HepG2 (cell line): ENCODE measurements around the gene ERP44. TPM values are rescaled to one million over a fixed set of nuclear protein-coding genes. Genes with fewer than 3 reads are reported as not detected.

ENCODE experiments used
- ATAC-seq: fragments of 200-7000 bp; cut with Tn5 transposase; 3 replicates; pipeline ENCODE4 v1.9.1; 2020; ENCODE audit warnings: mild to moderate bottlenecking, moderate library complexity
- BruUV-seq: library from RNA; stranded (reverse); fragments of 400-500 nt; replicated peaks from 2 replicates; lab custom pipeline; 2021; lab: Mats Ljungman, UMichigan
- CTCF ChIA-PET: fragments of 300-600 bp; formaldehyde crosslinking; extraction: SDS; loops from one replicate; lab custom pipeline; 2021; ENCODE audit warnings: low total read pairs, inconsistent platforms, low intra/inter-chr PET ratio; lab: Yijun Ruan, JAX
- POLR2A ChIA-PET: fragments of 350-600 bp; sonication (Branson Sonifier 250); formaldehyde crosslinking; loops from one replicate; lab custom pipeline; 2020; ENCODE audit warnings: antibody characterized with exemption, inconsistent platforms; lab: Yijun Ruan, JAX
- DNase-seq: peaks from one replicate; pipeline ENCODE4 v3.0.0-alpha.2; 2015; ENCODE audit warnings: low spot score
- FAIRE-seq: peaks from 3 replicates; lab custom pipeline; 2011; peaks lifted over from hg19 to GRCh38; lab: Jason Lieb, UNC
- H2AFZ ChIP-seq: one replicate; pipeline ENCODE4 v1.6.1; 2011; ENCODE audit warnings: low read length, inconsistent platforms
- H3K27ac ChIP-seq: fragments of 300-600 bp; 3 replicates; pipeline ENCODE4 v1.8.0; 2011; ENCODE audit warnings: mixed run types, mild to moderate bottlenecking, mixed read lengths, low read length, inconsistent platforms; ENCODE audit not compliant: insufficient read depth; ENCODE audit errors: extremely low read length
- H3K27me3 ChIP-seq, 2 experiments: fragments of 200-600 bp in 1 of 2; 2 replicates in 1 of 2; 3 replicates in 1 of 2; pipeline versions ENCODE4 v1.6.0 to v1.8.0; 2011; ENCODE audit warnings: low read length in 2 of 2, mild to moderate bottlenecking in 2 of 2, moderate library complexity in 2 of 2, inconsistent platforms in 1 of 2; ENCODE audit not compliant: insufficient read depth in 2 of 2, control insufficient read depth in 1 of 2
- H3K36me3 ChIP-seq, 2 experiments: fragments of 200-600 bp in 1 of 2; replicated peaks in 1 of 2; 2 replicates in 1 of 2; 3 replicates in 1 of 2; pipeline versions ENCODE4 v1.5.1 to v1.8.0; 2011; ENCODE audit warnings: low read length in 2 of 2, inconsistent platforms in 1 of 2; ENCODE audit not compliant: insufficient read depth in 2 of 2, control insufficient read depth in 1 of 2
- H3K4me1 ChIP-seq: 2 replicates; pipeline ENCODE4 v1.5.1; 2012; ENCODE audit warnings: low read length, inconsistent platforms; ENCODE audit not compliant: insufficient read depth
- H3K4me2 ChIP-seq: 2 replicates; pipeline ENCODE4 v1.6.0; 2011; ENCODE audit warnings: low read depth, low read length, inconsistent platforms
- H3K4me3 ChIP-seq, 3 experiments: fragments of 200-600 bp in 1 of 3; sonication (generic), shearing (Covaris generic) in 1 of 3; replicated peaks in 1 of 3; 2 replicates each; pipeline ENCODE4 v1.5.1; 2011 to 2016; ENCODE audit warnings: low read length in 3 of 3, inconsistent platforms in 2 of 3, low read depth in 2 of 3, mild to moderate bottlenecking in 2 of 3, control low read depth in 1 of 3, mixed read lengths in 1 of 3; ENCODE audit not compliant: insufficient read depth in 1 of 3
- H3K79me2 ChIP-seq: one replicate; pipeline ENCODE4 v1.6.1; 2011; ENCODE audit warnings: low read length, inconsistent platforms; ENCODE audit not compliant: insufficient read depth
- H3K9ac ChIP-seq: 2 replicates; pipeline ENCODE4 v1.6.0; 2011; ENCODE audit warnings: mild to moderate bottlenecking, low read depth, low read length, inconsistent platforms; ENCODE audit not compliant: insufficient read depth
- H3K9me3 ChIP-seq: 2 replicates; pipeline ENCODE4 v1.5.1; 2012; ENCODE audit warnings: mild to moderate bottlenecking, low read length
- H4K20me1 ChIP-seq: 2 replicates; pipeline ENCODE4 v1.6.0; 2011; ENCODE audit warnings: inconsistent platforms, mild to moderate bottlenecking, low read length, moderate library complexity; ENCODE audit not compliant: insufficient read depth
- CBX5 ChIP-seq: sonication (generic); formaldehyde crosslinking; IDR thresholded peaks from 2 replicates; pipeline ENCODE4 v1.4.0; 2020; ENCODE audit warnings: missing genetic modification reagents, borderline replicate concordance
- DMAP1 ChIP-seq: IDR thresholded peaks from 2 replicates; pipeline ENCODE4 v1.6.1; 2016
- ELF1 ChIP-seq: sonication (generic); formaldehyde crosslinking; IDR thresholded peaks from 2 replicates; pipeline ENCODE4 v1.4.0; 2020; ENCODE audit warnings: missing genetic modification reagents
- HNF4G ChIP-seq, 2 experiments: sonication (generic) in 1 of 2; formaldehyde crosslinking in 1 of 2; IDR thresholded peaks; 2 replicates each; pipeline versions ENCODE4 v1.4.0 to v1.6.1; 2011 to 2020; ENCODE audit warnings: borderline replicate concordance in 2 of 2, low read depth in 2 of 2, mild to moderate bottlenecking in 2 of 2, low read length in 1 of 2, missing genetic modification reagents in 1 of 2, moderate library complexity in 1 of 2
- MTA3 ChIP-seq: sonication (generic); formaldehyde crosslinking; IDR thresholded peaks from 2 replicates; pipeline ENCODE4 v1.4.0; 2020; ENCODE audit warnings: missing genetic modification reagents
- RFX1 ChIP-seq: fragments of 450-650 bp; IDR thresholded peaks from 2 replicates; pipeline ENCODE4 v1.6.1; 2017
- STAG1 ChIP-seq: sonication (generic); formaldehyde crosslinking; IDR thresholded peaks from 2 replicates; pipeline ENCODE4 v1.4.0; 2020; ENCODE audit warnings: missing genetic modification reagents
- TAF15 ChIP-seq: fragments of 200-400 bp; formaldehyde crosslinking; IDR thresholded peaks from one replicate; pipeline ENCODE4 v1.6.1; 2018; ENCODE audit warnings: mild to moderate bottlenecking, low read depth, low read length; ENCODE audit not compliant: poor library complexity, severe bottlenecking
- ZC3H13 ChIP-seq: sonication (generic); formaldehyde crosslinking; IDR thresholded peaks from 2 replicates; pipeline ENCODE4 v1.8.1; 2023; ENCODE audit warnings: mild to moderate bottlenecking, missing genetic modification reagents, moderate library complexity
- ZNF547 ChIP-seq: sonication (generic); formaldehyde crosslinking; IDR thresholded peaks from 2 replicates; pipeline ENCODE4 v1.5.1; 2020; ENCODE audit warnings: mild to moderate bottlenecking, missing genetic modification reagents
- ZNF768 ChIP-seq: sonication (generic); formaldehyde crosslinking; IDR thresholded peaks from 2 replicates; pipeline ENCODE4 v1.4.0; 2020; ENCODE audit warnings: missing genetic modification reagents
- ZNF777 ChIP-seq: sonication (generic); formaldehyde crosslinking; IDR thresholded peaks from 2 replicates; pipeline ENCODE4 v1.4.0; 2020; ENCODE audit warnings: missing genetic modification reagents
- ZNF781 ChIP-seq: sonication (generic); formaldehyde crosslinking; IDR thresholded peaks from 2 replicates; pipeline ENCODE4 v1.5.1; 2020; ENCODE audit warnings: borderline replicate concordance, mild to moderate bottlenecking, missing genetic modification reagents; ENCODE audit errors: not compliant biosample characterization
- ZSCAN22 ChIP-seq: sonication (generic); formaldehyde crosslinking; IDR thresholded peaks from 2 replicates; pipeline ENCODE4 v1.4.0; 2020; ENCODE audit warnings: mild to moderate bottlenecking, missing genetic modification reagents
- WGBS: methylation state at CpG from one replicate; pipeline ENCODE4 v1.1.6; 2017; ENCODE audit warnings: low lambda C conversion rate; 5-methylcytosine and 5-hydroxymethylcytosine counted together
- in situ Hi-C: cut with HindIII; loops from 2 replicates; pipeline ENCODE4 v1.10.0; 2017; ENCODE audit warnings: low pct_unique_long_range_greater_than_20kb; ENCODE audit not compliant: extremely low pct_ligation_motif_present
- intact Hi-C: fragments of 100-400 bp; cut with micrococcal nuclease; formaldehyde crosslinking; loops from one replicate; pipeline ENCODE4 v1.10.0; 2022; ENCODE audit not compliant: unreplicated experiment
- polyA plus RNA-seq, 8 experiments: library from polyadenylated mRNA; depleted of rRNA in 3 of 8; stranded (reverse) in 7 of 8; unstranded in 1 of 8; fragments of >200 nt; fragmentation: Illumina TruSeq in 4 of 8; extraction: Trizol in 4 of 8; gene quantifications; 2 replicates each; pipeline versions ENCODE4 v1.2.1 to v1.2.3, GENCODE V29; 2011 to 2016; ENCODE audit warnings: low read depth in 4 of 8, missing spikeins in 1 of 8, mixed read lengths in 1 of 8; ENCODE audit not compliant: insufficient read depth in 1 of 8
- total RNA-seq, 5 experiments: library from RNA; depleted of rRNA; stranded (reverse); fragments of >200 nt; fragmentation: Illumina TruSeq; extraction: Trizol; gene quantifications; 2 replicates each; pipeline ENCODE4 v1.2.3, GENCODE V29; 2016; ENCODE audit warnings: low read depth in 1 of 5
- TF ChIP-seq, protein P1 (sequence below): sonication (generic); formaldehyde crosslinking; conservative IDR thresholded peaks from 2 replicates; pipeline ENCODE4 v1.8.1; 2023; ENCODE audit warnings: missing genetic modification reagents

The ERP44 gene
- total and polyA plus RNA-seq, 2 of the 13 experiments (the other 11 are each of a cell fraction or from before 2014, with no cell fraction given): 8.9 to 13.8 TPM

DNA sequence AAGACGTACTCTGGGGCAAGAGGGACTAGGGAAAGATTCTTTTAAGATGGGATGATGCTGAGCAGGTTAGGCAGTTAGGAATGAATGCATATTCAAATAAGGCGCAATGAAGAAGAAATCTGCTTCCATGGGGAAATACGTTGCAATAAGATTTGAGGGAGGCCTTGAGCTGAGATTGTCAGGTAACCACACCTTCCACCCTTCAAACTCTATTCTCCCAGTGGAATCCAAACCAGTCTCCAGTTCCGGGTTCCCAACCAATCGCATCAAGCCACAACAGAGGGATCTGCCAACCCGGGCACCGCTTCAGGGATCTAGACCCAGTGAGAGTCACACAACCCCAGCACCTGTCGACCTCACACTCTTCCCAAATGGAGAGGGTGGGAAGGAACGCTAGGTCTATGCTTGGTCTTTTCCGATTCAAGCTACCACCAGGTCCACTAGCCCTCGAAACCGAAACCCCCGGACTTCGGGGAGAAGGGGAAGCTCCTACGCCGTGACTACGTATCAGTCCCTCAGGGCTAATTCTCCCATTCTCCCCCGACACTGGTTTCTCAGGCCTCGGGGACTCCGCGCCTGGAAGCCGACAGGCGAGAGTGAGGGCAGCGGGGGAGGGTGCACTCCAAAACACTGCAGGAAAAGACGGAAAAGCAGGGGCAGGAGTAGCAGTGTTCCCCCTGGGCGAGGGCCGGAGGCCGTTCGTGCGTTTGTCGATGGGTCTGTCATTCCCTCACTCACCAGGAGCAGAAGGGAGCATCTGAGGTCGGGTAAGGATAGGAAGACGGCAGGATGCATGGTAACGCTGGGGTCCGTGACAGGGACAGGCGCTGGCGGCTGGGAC, 534 bp downstream of the ERP44 start:
- FAIRE-seq: peak; percentile 70
- intact Hi-C loops (loop anchor here (2.0 to 5.0 kb wide), 2 partner anchors 66 to 191 kb away; partner anchors contain the start of gene STX17), in situ Hi-C loops (no loop called here)
- DNase-seq: peak; percentile 83
- H3K9me3 ChIP-seq: no peaks in the 10 kb centered on the region
- peaks cover 0 to 5% of the 10 kb centered on the region in 2 experiments; a peak in 1 of 5 replicates for H3K27me3 ChIP-seq
- peak overlapping the region; percentile 81 to 100 (median 99) for H3K4me3 ChIP-seq
- peak overlapping the region; percentile 90 for H3K27ac ChIP-seq
- peak overlapping the region; percentile 95 for H3K9ac ChIP-seq
- no peaks in the 10 kb centered on the region for H3K36me3 ChIP-seq
- ChIA-PET CTCF (no interaction called here), POLR2A (interaction anchor here (1.0 to 1.2 kb wide), 2 partner anchors 11 to 877 kb away, joined by 3 to 4 read pairs; partner anchors contain the start of genes ALG2 and SEC61B)
- peaks cover 38% of the 10 kb centered on the region for H3K4me1 ChIP-seq
- WGBS: 1% methylated on average over 26 of the region's 37 CpGs
- H2AFZ ChIP-seq: peak overlapping the region; percentile 67
- TSS peak; percentile 60 for BruUV-seq
- H3K4me2 ChIP-seq: peak overlapping the region; percentile 84
- peaks cover 55% of the 10 kb centered on the region for H3K79me2 ChIP-seq
- H4K20me1 ChIP-seq: peaks cover 11% of the 10 kb centered on the region; the same call in 1 of the 2 replicates
- peak; percentile 78 for ATAC-seq
- TF ChIP-seq ZNF781: no peak
- TF ChIP-seq ELF1 (CRISPR knock-in tag): peak; percentile 89
- no peak for TF ChIP-seq ZSCAN22 (CRISPR knock-in tag)
- no peak; the same call in none of the 2 replicates for TF ChIP-seq DMAP1 (CRISPR knock-in tag)
- TF ChIP-seq ZNF777 (CRISPR knock-in tag): no peak; the same call in 1 of the 2 replicates
- TF ChIP-seq ZC3H13 (CRISPR knock-in tag): no peak
- no peak for TF ChIP-seq HNF4G (IDR thresholded peaks at IDR 0.05; ENCODE audit: borderline replicate concordance, low read depth, low read length)
- TF ChIP-seq HNF4G (CRISPR knock-in tag; IDR thresholded peaks at IDR 0.05; ENCODE audit: borderline replicate concordance, low read depth): no peak
- no peak for TF ChIP-seq STAG1
- peak; percentile 18; the same call in 1 of the 2 replicates for TF ChIP-seq ZNF547
- TF ChIP-seq ZNF768: no peak
- no peak for TF ChIP-seq MTA3 (CRISPR knock-in tag)
- no peak for TF ChIP-seq CBX5
- TF ChIP-seq TAF15: no peak
- TF ChIP-seq, protein P1, sequence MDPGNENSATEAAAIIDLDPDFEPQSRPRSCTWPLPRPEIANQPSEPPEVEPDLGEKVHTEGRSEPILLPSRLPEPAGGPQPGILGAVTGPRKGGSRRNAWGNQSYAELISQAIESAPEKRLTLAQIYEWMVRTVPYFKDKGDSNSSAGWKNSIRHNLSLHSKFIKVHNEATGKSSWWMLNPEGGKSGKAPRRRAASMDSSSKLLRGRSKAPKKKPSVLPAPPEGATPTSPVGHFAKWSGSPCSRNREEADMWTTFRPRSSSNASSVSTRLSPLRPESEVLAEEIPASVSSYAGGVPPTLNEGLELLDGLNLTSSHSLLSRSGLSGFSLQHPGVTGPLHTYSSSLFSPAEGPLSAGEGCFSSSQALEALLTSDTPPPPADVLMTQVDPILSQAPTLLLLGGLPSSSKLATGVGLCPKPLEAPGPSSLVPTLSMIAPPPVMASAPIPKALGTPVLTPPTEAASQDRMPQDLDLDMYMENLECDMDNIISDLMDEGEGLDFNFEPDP (CRISPR knock-in tag): no peak
- TF ChIP-seq RFX1: no peak
